Right lobe of liver (tissue), 6 donors: ENCODE measurements around the gene ITSN1. TPM values are rescaled to one million over a fixed set of nuclear protein-coding genes. Genes with fewer than 3 reads are reported as not detected.

Experiments used
- ATAC-seq, 4 donors: fragments of 200-7000 bp; cut with Tn5 transposase; one replicate each; pipeline ENCODE4 v1.9.1; 2020; ENCODE audit warnings: mild to moderate bottlenecking in 4 of 4, moderate library complexity in 4 of 4
- DNase-seq, 3 donors: peaks; one replicate each; pipeline ENCODE4 v3.0.0-alpha.2; 2020
- H3K27ac ChIP-seq, 3 donors: fragments of 200-600 bp; one replicate each; pipeline ENCODE4 v1.8.0; 2022
- H3K27me3 ChIP-seq, 2 donors: fragments of 200-600 bp; one replicate each; pipeline ENCODE4 v1.8.0; 2022
- H3K36me3 ChIP-seq, 4 donors: fragments of 200-600 bp; sonication (generic) in 1 of 4; one replicate each; pipeline versions ENCODE4 v1.5.1 to v1.8.0; 2017 to 2022; ENCODE audit warnings: control low read depth in 1 of 4
- H3K4me1 ChIP-seq, 4 donors: fragments of 200-600 bp; sonication (generic) in 1 of 4; one replicate each; pipeline versions ENCODE4 v1.5.1 to v1.8.0; 2017 to 2022; ENCODE audit warnings: control low read depth in 1 of 4
- H3K4me3 ChIP-seq, 3 donors: fragments of 200-600 bp; one replicate each; pipeline ENCODE4 v1.8.0; 2022
- H3K9me3 ChIP-seq, 4 donors: fragments of 200-600 bp; sonication (generic) in 1 of 4; one replicate each; pipeline versions ENCODE4 v1.5.1 to v1.8.0; 2017 to 2022; ENCODE audit warnings: control low read depth in 1 of 4
- CTCF ChIP-seq, 4 donors: fragments of 200-600 bp in 3 of 4; fragments of 450-650 bp in 1 of 4; IDR thresholded peaks; one replicate each; pipeline versions ENCODE4 v1.5.1 to v1.8.0; 2016 to 2022; ENCODE audit warnings: antibody characterized with exemption in 4 of 4, mild to moderate bottlenecking in 2 of 4
- POLR2A ChIP-seq: fragments of 450-650 bp; IDR thresholded peaks from one replicate; pipeline ENCODE4 v1.6.1; 2017; ENCODE audit warnings: antibody characterized with exemption, mild to moderate bottlenecking
- whole genome bisulfite sequencing: methylation state at CpG from one replicate; pipeline ENCODE4 v1.1.6; 2018; ENCODE audit warnings: low coverage, low lambda C conversion rate; ENCODE audit not compliant: insufficient coverage; ENCODE audit errors: missing lambda C conversion rate; 5-methylcytosine and 5-hydroxymethylcytosine counted together
- intact Hi-C, 2 donors: fragments of 100-400 bp; cut with DNase I; formaldehyde crosslinking; loops; one replicate each; pipeline versions ENCODE4 v1.11.2 to v1.14.1; 2022
- total RNA-seq, 6 experiments: library from RNA; depleted of rRNA in 2 of 6; stranded (reverse); fragments of >200 nt in 2 of 6; fragmentation: NEBNext Ultra II Directional in 3 of 6; extraction: Animal tissue kit (Norgen Biotek cat#: 25700) in 3 of 6; gene quantifications; one replicate each; pipeline versions ENCODE4 v1.1.0 to v1.2.4, GENCODE V29; 2016 to 2023
- donor health status: DM: no; HTN: yes; CAD: no.
- donor health status: DM: no; HTN: no; CAD: no.
- donor health status: DM: no; HTN: no; CAD: no.
- donor health status: DM: no; HTN: yes; CAD: no.
- donor health status: DM: no; HTN: yes; CAD: no.

ITSN1 gene
- total RNA-seq, 6 experiments from 2014 or later, result 27.8 to 63.1 (median 33.8) TPM

GRCh38 chr21:33939226-33939625, 296.9 kb downstream of the ITSN1 start:
- no peaks in the 10 kb centered on the region for H3K9me3 ChIP-seq
- H3K27me3 ChIP-seq, result no peaks in the 10 kb centered on the region
- no peak for ATAC-seq
- TF ChIP-seq CTCF (IDR thresholded peaks at IDR 0.05) (no peak), POLR2A (no peak)
- no peak for DNase-seq
- H3K27ac ChIP-seq, result no peak overlapping the region
- intact Hi-C loops, result no loop called here
- no peaks in the 10 kb centered on the region for H3K36me3 ChIP-seq
- WGBS, result 90% methylated on average over 3 of the region's 3 CpGs
- H3K4me1 ChIP-seq, result no peaks in the 10 kb centered on the region
- no peak overlapping the region for H3K4me3 ChIP-seq

- H3K27me3 ChIP-seq, result no peaks in the 10 kb centered on the region
- H3K4me3 ChIP-seq, result no peak overlapping the region
- DNase-seq (no peak), ATAC-seq (peak in 1 of 4 donors; percentile 22)
- intact Hi-C loops, result no loop called here
- no peak overlapping the region for H3K27ac ChIP-seq
- H3K9me3 ChIP-seq, result no peaks in the 10 kb centered on the region
- TF ChIP-seq CTCF (IDR thresholded peaks at IDR 0.05) (no peak), POLR2A (no peak)
- H3K4me1 ChIP-seq, result no peaks in the 10 kb centered on the region
- no peaks in the 10 kb centered on the region for H3K36me3 ChIP-seq
- WGBS, result 71% methylated on average over 12 of the region's 15 CpGs
Measured at GRCh38 chr21:33940164-33940880, 298.0 kb downstream of the ITSN1 start.

GRCh38 chr21:33940881-33941245, 298.6 kb downstream of the ITSN1 start:
- no peak for DNase-seq

GRCh38 chr21:33942426-33942825, 300.1 kb downstream of the ITSN1 start:
- H3K27ac ChIP-seq, result no peak overlapping the region
- no peak overlapping the region for H3K4me3 ChIP-seq
- no peaks in the 10 kb centered on the region for H3K9me3 ChIP-seq
- intact Hi-C loops, result no loop called here
- H3K27me3 ChIP-seq, result no peaks in the 10 kb centered on the region
- TF ChIP-seq POLR2A, result no peak
- no peak for TF ChIP-seq CTCF (IDR thresholded peaks at IDR 0.05)
- DNase-seq (no peak), ATAC-seq (no peak)
- no peaks in the 10 kb centered on the region for H3K36me3 ChIP-seq
- no peaks in the 10 kb centered on the region for H3K4me1 ChIP-seq

More at GRCh38 chr21:33940881-33941245, 298.6 kb downstream of the ITSN1 start:
- Histone ChIP-seq H3K27me3 (no peaks in the 10 kb centered on the region), H3K27ac (no peak overlapping the region), H3K4me3 (no peak overlapping the region), H3K4me1 (no peaks in the 10 kb centered on the region), H3K9me3 (no peaks in the 10 kb centered on the region), H3K36me3 (no peaks in the 10 kb centered on the region)
- TF ChIP-seq CTCF (IDR thresholded peaks at IDR 0.05), result no peak
- no peak for TF ChIP-seq POLR2A
- intact Hi-C loops, result no loop called here
- ATAC-seq, result no peak
- 78% methylated on average over 5 of the region's 5 CpGs for WGBS

GRCh38 chr21:33943293-33943692, 301.0 kb downstream of the ITSN1 start:
- intact Hi-C loops, result no loop called here
- H3K4me3 ChIP-seq, result no peak overlapping the region
- DNase-seq (no peak), ATAC-seq (no peak)
- no peaks in the 10 kb centered on the region for H3K27me3 ChIP-seq
- WGBS, result no CpG with 5 or more reads among the region's 2 CpGs
- TF ChIP-seq CTCF (IDR thresholded peaks at IDR 0.05) (no peak), POLR2A (no peak)
- H3K4me1 ChIP-seq, result no peaks in the 10 kb centered on the region
- no peak overlapping the region for H3K27ac ChIP-seq
- H3K9me3 ChIP-seq, result no peaks in the 10 kb centered on the region
- H3K36me3 ChIP-seq, result no peaks in the 10 kb centered on the region
